HCEC 1CT (cell line): ENCODE measurements around the gene FARP1.

Source experiments
- DNase-seq: peaks from one replicate; pipeline ENCODE4 v3.0.0-alpha.2; 2017

FARP1 gene

GRCh38 chr13:98339684-98340425 is 197.0 kb downstream of the FARP1 start:
- DNase-seq, result no peak

DNA sequence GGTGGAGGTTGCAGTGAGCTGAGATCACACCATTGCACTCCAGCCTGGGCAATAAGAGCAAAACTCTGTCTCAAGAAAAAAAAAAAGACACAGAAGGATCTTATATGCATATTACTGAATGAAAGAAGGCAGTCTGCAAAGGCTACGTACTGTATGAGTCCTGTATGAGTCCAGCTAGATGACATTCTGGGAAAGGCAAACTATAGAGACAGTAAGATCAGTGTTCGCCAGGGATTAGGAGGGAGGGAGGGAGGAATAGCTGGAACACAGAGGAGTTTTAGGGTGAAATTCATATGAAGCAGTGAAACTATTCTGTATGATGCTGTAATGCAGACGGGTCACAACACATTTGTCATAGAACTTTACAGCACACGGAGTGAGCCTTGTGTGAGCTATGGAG is 200.1 kb downstream of the FARP1 start:
- no peak for DNase-seq

GRCh38 chr13:98343461-98343860 is 200.6 kb downstream of the FARP1 start:
- no peak for DNase-seq

- no peak for DNase-seq
Measured at GRCh38 chr13:98344392-98344791, 201.5 kb downstream of the FARP1 start.

DNA sequence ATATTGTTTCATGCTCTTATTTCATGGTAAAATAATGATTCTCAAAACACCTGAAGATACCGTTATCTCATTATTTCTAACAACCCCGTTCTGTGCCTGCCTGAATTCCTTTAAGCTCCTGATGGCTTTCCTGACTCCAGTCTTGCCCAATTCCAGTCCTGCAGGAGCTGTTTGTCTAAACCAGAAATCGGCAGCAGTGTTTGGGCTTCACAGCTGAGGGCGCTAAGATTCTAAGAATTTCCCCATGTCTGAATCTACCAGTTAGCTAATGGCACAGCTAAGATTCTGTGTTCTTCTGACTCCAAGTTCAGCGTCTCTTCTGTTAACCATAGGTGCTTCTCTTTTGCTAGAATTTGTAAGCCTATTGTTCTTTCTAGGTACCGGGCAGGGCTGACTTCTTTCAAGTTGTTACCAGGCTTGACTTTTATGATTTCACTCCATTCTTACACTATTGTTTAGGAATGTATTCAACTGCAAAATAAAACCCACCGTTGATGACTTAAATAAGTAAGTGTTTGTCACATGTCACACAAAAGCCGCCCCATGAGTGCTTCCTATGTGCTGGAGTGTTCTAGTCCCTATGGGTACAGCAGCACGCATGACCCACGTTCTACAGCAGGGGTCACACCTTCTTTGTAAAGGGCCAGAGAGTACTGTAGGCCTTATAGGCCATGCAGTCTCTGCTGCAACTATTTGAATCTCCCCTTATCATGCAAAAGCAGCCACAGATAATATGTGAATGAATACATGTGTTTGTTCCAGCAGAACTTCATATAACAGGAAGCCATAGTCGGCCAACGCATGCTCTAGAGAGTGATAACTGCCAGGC is 202.4 kb downstream of the FARP1 start:
- no peak for DNase-seq

DNA sequence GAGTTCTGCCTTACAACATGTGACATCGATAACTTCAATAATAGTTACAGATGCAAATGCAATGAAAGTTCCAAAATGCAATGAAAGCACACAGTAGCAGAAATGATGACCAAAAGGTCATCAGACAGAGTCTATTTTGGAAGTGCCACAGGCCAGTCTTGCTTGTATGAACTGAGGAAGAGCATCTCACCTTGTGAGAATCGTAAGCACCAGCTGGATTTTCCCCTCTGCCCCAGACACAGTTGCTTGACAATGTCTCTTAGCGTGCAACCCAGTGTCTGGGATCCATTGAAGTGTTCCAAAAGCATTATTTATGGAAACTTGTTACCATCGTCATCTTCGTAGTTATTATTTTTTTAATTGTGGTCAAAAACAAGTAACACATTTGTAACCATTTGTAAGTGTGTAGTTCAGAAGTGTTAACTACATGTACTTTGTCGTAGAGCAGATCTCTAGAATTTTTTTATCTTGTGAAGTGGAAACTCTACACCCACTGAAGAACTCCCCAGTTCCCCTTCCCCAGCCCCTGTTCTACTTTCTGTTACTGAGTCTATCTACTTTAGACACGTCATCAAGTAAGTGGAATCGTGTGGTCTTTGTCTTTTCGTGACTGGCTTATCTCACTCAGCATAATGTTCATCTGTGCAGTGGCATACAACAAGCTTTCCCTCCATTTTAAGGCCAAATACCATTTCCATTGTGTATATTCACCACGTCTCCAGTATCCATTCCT is 204.2 kb downstream of the FARP1 start:
- no peak for DNase-seq

- no peak for DNase-seq
Measured at GRCh38 chr13:98347756-98348155, 204.9 kb downstream of the FARP1 start.

DNA sequence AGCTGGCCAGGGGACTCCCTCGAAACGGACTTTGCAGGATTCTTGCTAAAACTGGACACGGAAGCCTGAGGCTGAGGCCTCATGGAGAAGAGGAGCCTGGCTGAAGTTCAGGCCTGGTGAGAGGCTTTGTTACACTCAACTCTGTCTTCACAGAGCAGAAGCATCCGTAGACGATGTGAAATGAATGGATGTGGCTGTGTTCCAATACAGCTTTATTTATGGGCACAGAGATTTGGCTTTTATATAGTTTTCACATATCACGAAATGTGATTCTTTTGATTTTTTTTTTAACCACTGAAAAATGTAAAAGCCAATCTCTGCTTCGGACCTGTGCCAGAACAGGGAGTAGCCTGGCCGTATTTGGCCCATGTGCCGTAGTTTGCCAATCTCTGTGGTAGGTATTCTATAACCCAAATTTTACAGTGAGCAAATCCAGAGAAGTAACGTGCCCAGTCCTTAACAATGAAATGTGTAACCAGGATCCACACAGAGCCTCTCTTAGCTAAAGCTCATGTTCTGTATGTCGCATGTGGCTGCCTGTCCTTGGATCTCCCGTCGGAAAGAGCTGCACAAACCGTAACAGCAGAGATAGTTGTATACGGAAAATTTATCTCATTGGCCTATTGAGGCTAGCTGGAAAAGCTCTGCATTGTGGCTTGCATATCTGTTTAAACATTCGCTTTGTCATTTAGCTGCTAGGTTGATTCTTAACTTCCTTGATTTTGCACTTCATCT is 205.7 kb downstream of the FARP1 start:
- DNase-seq, result no peak

- DNase-seq, result no peak
Measured at GRCh38 chr13:98349731-98350305, 206.9 kb downstream of the FARP1 start.

DNA sequence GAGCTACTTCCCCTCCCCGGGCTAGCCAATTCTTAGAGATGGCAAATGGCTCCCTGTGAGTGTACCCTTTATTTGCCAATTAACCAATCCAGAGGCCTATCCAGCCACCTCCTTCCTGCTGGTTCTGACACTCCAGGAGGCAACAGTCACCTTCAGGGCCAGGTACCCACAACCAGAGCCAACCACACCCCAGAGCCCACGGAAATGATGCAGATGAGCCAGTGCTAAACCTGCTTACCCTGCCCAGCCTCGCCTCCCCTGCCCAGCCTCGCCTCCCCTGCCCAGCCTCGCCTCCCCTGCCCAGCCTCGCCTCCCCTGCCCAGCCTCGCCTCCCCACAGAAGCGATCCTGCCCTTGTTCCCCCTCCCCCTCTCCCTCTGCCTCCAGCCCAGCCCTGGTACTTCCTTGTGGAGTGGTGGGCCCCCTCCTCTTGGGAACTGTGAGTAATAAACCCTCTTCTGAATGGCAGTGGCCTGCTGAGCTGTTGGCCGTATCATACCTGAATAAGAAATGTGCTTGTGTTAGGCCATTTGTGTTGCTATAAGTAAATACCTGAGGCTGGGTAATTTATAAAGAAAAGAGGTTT is 207.9 kb downstream of the FARP1 start:
- DNase-seq, result no peak

- DNase-seq, result no peak
Measured at GRCh38 chr13:98351636-98352035, 208.7 kb downstream of the FARP1 start.

GRCh38 chr13:98352226-98352625 is 209.3 kb downstream of the FARP1 start:
- DNase-seq, result no peak

DNA sequence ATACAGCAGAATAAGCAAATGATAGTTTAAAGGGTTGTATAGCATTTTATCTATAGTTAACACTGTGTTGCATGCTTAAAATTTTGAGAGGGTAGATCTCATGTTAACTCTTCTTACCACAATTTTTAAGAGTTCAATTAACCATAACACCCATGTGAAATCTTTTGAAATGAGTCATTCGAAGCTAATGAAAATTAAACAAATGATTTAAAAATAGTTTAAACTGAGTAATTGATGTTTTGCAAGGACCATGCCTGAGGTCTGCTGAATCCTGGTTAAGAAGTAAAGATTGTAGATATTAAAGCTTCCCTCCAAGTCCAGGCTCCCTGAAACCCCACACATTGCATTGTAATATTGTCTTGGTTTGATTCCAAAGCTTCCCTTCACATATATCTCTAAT is 210.9 kb downstream of the FARP1 start:
- DNase-seq, result peak; percentile 9

- no peak for DNase-seq
Measured at GRCh38 chr13:98358937-98359336, 216.0 kb downstream of the FARP1 start.

DNA sequence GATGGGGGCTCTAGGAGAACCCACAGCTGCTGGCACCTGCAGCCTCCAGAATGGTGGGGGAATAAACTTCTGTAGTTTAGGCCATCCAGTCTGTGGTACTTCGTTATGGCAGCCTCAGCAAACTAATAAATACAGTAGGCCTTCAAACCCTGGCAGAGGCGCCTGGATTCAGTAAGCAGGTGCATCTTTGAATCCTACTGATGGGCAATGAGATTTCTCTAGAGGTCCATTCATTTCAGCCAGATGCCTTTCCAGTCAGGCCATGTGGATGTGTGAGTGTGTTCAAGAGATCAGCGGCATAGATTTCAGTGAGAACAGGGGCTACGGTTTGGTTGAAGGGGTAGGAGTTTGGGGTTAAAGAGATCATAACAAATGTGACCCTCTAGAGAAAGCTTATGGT is 217.7 kb downstream of the FARP1 start:
- DNase-seq, result no peak

- DNase-seq, result no peak
Measured at GRCh38 chr13:98363326-98363725, 220.4 kb downstream of the FARP1 start.

GRCh38 chr13:98364179-98364578 is 221.3 kb downstream of the FARP1 start:
- DNase-seq, result no peak

GRCh38 chr13:98364647-98365046 is 221.8 kb downstream of the FARP1 start:
- no peak for DNase-seq

- no peak for DNase-seq
Measured at GRCh38 chr13:98365302-98365701, 222.4 kb downstream of the FARP1 start.

GRCh38 chr13:98366010-98366409 is 223.1 kb downstream of the FARP1 start:
- DNase-seq, result no peak

DNA sequence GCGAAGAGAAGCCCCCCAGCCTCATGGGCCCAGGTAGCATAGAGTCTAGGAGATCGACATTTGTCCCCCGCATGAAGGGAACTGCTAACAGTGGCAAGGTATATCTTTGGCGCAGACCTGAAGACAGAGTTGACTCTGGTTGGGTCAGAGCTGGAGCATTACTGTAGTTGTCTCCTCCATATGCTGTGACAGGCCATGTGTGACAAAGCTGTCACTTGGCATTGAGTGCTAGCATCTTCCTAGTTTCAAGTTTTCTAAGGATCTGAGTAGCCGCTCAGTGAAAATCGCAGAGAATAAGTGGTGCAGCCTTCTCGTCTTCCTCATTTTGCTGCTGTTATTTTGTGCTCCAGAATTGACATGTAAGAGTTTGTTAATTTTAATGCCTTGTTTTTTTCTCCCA is 223.5 kb downstream of the FARP1 start:
- DNase-seq, result no peak

- DNase-seq, result no peak
Measured at GRCh38 chr13:98366959-98367358, 224.1 kb downstream of the FARP1 start.
